Caki2 (cell line): Measurements from ENCODE around the gene CSHL1. TPM values are rescaled to one million over a fixed set of nuclear protein-coding genes. Genes with fewer than 3 reads are reported as not detected.
A peak's percentile ranks its signal among the peaks of the same experiment; 100 is the strongest.
"Not testable (repeated sequence)": the region's sequence is repeated elsewhere in the genome, so short reads cannot be mapped to it uniquely, and the experiment has no call there.

Experiments used
- DNase-seq: peaks from one replicate; pipeline ENCODE4 v3.0.0-alpha.2; 2015; ENCODE audit warnings: low read depth
- in situ Hi-C: cut with HindIII; loops from 2 replicates; pipeline ENCODE4 v1.10.0; 2016; ENCODE audit warnings: low sequenced_read_pairs, low pct_unique_long_range_greater_than_20kb, mixed read lengths
- total RNA-seq: library from RNA; depleted of rRNA; stranded (reverse); fragments of >200 nt; shearing (Covaris generic); gene quantifications from 2 replicates; pipeline ENCODE4 v1.2.3, GENCODE V29; 2014; ENCODE audit warnings: low replicate concordance; rRNA removed

CSHL1 gene
- total RNA-seq, 1 experiment from 2014 or later = not detected

DNA sequence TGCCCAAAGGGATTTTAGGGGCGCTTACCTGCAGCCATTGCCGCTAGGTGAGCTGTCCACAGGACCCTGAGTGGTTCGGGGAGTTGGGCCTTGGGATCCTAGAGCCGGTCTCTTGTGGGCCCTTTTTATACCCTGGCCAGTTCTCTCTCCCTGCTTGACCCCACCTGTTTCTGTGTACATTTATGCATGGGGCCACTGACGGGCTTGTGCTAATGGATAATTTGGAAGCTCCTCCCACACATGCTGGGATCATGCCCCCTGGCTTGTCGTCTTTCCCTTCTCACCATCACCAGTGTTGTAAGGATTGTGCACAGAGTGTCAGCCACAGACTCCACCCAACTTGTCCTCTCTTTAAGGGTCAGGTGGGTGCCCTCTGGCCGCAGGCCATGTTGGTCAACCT, 37.5 kb downstream of the CSHL1 start, which contains the start of gene CSH2:
CSH2 (minus strand) TSS at position 101 of the 400 bp plus-strand sequence; CDS start at position 38, 63 bp downstream.
- in situ Hi-C loops, DNase-seq: not testable (repeated sequence)

- peak; percentile 8 for DNase-seq
- in situ Hi-C loops = not testable (repeated sequence)
These were observed 39.3 kb downstream of the CSHL1 start for GRCh38 chr17:63871646-63872365.

DNA sequence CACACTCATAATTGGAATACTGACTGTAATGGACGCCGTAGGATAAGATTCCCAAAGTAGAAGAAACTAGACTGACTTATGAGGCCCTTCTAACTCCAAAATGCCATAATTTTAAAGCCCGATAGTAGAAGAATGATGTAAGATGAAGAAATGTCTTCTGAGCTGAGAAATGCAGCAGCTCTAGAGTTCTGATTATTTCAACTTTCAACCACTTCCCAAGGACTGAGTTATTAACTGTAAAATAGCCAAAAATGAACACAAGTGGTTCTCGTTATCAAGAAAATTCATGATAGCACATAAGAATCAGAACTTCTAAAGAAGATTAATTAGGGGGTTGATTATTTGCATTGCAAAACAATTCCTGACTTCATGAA, 40.8 kb downstream of the CSHL1 start:
- DNase-seq, in situ Hi-C loops: not testable (repeated sequence)

DNA sequence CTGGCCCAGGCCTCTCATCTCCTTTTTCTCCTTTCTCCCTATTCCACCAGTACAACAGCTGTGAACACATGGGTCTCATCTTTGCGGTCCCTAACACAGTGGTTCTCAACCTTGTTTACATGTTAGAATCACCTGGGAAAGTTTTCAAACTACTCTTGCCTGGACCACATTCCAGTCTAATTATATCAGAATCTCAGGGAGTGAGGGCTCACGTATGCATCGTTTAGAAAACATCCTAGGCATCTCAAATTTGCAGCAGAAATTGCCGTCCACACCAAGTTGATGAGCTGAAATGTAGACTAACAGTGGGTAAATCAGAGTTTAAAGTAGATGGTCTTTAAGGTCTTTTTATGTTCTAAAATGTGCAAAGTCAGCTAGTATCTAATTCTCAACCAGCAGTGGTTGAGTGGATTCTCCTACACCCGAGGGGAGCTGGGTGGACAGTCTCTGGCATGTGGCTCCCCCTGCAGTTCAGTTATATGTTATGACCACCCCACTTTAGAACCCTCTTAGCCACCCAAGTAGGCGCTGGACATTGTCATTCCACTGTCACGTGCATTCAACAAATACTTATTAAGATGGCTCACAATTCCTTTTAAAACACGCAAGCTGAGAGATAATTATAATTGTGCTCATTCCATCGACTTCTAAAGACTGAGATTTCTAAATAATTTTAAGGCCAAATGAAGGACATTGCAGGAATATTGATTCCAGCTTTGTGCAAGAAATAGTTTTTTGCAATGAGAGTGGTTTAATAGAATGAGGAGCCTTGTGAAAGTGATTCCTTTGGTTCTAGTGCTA, 41.4 kb downstream of the CSHL1 start:
- DNase-seq, in situ Hi-C loops: not testable (repeated sequence)

DNA sequence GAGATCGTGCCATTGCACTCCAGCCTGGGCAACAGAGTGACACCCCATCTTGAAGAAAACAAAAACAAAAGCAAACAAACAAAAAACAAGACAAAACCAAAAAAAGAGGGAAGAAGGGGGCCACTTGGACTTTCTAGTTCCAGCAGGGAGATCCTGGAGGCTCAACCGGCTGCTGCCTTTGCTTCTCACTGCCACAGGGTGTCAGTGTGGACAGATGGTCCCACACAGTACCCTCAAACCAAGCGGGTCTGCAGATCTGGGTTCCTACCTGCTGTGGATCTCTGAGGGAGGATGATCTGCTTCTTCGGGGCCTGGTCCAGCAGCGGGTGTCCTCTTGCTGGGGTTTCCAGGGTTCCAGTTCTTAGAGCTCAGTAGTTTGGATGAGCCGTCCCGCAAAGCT, 44.4 kb downstream of the CSHL1 start:
- in situ Hi-C loops = not testable (repeated sequence)

More for the DNA sequence above, 44.4 kb downstream of the CSHL1 start:
- not testable (repeated sequence) for DNase-seq

Other genes with a start within 250 kb of the CSHL1 start
- gene LIMD2, start 211.1 kb downstream of the CSHL1 start, total RNA-seq = 5.5 and 6.7 TPM in 2 replicates
- gene STRADA, start 169.5 kb downstream of the CSHL1 start, total RNA-seq = 14.7 and 17.5 TPM in 2 replicates
- 35.5 and 37.9 TPM in 2 replicates for gene CCDC47, start 137.7 kb downstream of the CSHL1 start, total RNA-seq
- gene DDX42, start 137.1 kb downstream of the CSHL1 start, total RNA-seq = 18.5 and 23.7 TPM in 2 replicates
- 108 and 120 TPM in 2 replicates for gene PSMC5, start 83.8 kb downstream of the CSHL1 start, total RNA-seq
- gene FTSJ3, start 83.6 kb downstream of the CSHL1 start, total RNA-seq = 49.4 and 83.9 TPM in 2 replicates
- 125 and 162 TPM in 2 replicates for gene SMARCD2, start 68.6 kb downstream of the CSHL1 start, total RNA-seq
- not detected in 2 replicates for gene CSH2, start 37.6 kb downstream of the CSHL1 start, total RNA-seq
- not detected in 2 replicates for gene GH2, start 29.3 kb downstream of the CSHL1 start, total RNA-seq
- not detected in 2 replicates for gene CSH1, start 14.7 kb downstream of the CSHL1 start, total RNA-seq
- gene GH1, start 7.6 kb upstream of the CSHL1 start, total RNA-seq = not detected in 2 replicates
- not detected in 2 replicates for gene CD79B, start 21.1 kb upstream of the CSHL1 start, total RNA-seq
- 0.37 and 0.38 TPM in 2 replicates for gene SCN4A, start 61.7 kb upstream of the CSHL1 start, total RNA-seq
- 1.1 and 3.9 TPM in 2 replicates for gene PRR29, start 87.1 kb upstream of the CSHL1 start, total RNA-seq
- gene ICAM2, start 109.4 kb upstream of the CSHL1 start, total RNA-seq = not detected in 2 replicates
- gene ERN1, start 218.9 kb upstream of the CSHL1 start, total RNA-seq = 0.46 and 1.2 TPM in 2 replicates